Mononuclear cell (primary cell): Measurements from ENCODE around the gene SH2D2A. TPM values are rescaled to one million over a fixed set of nuclear protein-coding genes. Genes with fewer than 3 reads are reported as not detected.

ENCODE experiments used
- H3K27me3 ChIP-seq: 2 replicates; pipeline ENCODE4 v1.6.0; 2011; ENCODE audit warnings: low read length, control low read depth; ENCODE audit not compliant: insufficient read depth
- H3K4me1 ChIP-seq: 2 replicates; pipeline ENCODE4 v1.5.1; 2011; ENCODE audit warnings: mild to moderate bottlenecking, low read length, control low read depth; ENCODE audit not compliant: insufficient read depth
- H3K4me3 ChIP-seq: 2 replicates; pipeline ENCODE4 v1.5.1; 2011; ENCODE audit warnings: mild to moderate bottlenecking, low read length, moderate library complexity
- H3K9me3 ChIP-seq: 2 replicates; pipeline ENCODE4 v1.5.1; 2011; ENCODE audit warnings: low read depth, mild to moderate bottlenecking, control low read depth, low read length
- total RNA-seq: library from RNA; depleted of rRNA; stranded (reverse); fragments of >200 nt; gene quantifications from one replicate; pipeline ENCODE4 v1.2.3, GENCODE V29; 2012

SH2D2A gene
- total RNA-seq = 19.1 TPM

DNA sequence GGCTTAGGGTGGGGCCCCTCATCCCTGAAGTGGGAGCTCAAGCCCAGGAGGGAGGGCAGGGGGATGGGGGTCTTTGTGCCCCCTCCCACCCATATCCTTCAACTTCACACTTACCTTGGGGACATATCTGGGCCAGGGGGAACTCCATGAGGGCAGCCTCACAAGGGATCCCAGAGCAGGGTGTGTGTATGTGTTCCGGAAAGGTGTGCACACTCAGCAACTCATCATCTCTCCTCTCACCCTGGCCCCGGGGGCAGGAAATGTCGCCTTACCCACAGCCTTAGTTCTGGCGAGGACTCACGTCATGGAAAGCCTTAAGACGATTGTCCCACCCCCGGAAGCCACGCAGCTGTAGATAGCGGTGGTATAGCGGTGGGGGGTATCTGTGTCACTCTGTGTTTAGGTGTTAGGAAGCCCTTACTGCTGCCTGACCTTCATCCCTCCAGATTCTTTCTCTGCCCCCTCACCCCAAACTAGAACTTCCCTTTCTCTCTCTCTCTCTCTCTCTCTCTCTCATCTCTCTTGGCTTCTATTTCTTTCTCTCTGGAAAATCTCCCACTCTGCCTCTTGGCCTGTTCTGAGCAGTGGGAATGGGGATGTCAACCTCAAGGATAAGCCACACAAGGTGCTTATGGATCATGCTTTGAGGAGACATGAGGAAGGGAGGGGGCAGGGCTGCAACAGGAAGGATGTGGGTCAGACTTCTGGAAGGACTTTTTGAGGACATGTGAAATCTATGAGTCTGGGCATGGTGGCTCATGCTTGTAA lies at the start of gene SH2D2A:
TSS of gene SH2D2A (minus strand) at position 288 of the 768 bp plus-strand sequence. CDS start at position 148, 140 bp downstream.
- Histone ChIP-seq H3K27me3 (no peaks in the 10 kb centered on the region), H3K4me3 (peak within 1 kb of the TSS; percentile 41), H3K4me1 (peaks cover 58% of the 10 kb centered on the region), H3K9me3 (no peaks in the 10 kb centered on the region)

DNA sequence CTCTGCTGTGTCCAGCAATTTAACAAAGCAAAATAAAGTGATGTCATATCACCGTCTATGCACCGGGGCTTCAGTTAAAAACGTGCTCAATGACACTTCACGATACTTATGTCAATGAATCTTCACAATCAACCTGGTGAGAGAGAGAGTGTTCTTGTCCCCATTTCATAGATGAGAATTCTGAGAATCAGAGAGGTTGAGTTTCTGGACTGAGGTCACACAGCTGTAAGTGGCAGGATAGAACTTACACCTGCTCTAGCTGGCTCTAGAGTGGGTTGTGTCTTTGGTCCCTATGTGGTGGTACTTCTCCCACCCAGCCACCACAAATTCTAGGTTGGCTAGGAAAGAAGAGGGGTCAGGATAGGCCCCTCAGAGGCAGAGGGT lies 49.2 kb upstream of the SH2D2A start:
- peaks cover 7% of the 10 kb centered on the region for H3K4me1 ChIP-seq
- no peak overlapping the region for H3K4me3 ChIP-seq
- H3K27me3 ChIP-seq = peaks cover 26% of the 10 kb centered on the region
- H3K9me3 ChIP-seq = no peaks in the 10 kb centered on the region

DNA sequence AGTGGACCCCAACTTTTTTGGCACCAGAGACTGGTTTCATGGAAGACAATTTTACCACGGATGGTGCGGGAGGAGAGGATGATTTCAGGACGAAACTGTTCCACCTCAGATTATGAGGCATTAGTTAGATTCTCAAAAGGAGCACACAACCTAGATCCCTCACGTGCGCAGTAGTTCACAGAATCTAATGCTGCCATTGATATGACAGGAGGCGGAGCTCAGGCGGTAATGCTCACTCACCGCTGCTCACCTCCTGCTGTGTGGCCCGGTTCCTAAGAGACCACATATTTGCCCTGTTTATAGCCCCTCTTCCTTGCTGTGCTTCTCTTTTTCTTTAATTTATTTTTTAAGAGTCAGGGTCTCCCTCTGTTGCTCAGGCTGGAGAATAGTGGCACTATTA lies 48.6 kb upstream of the SH2D2A start:
- Histone ChIP-seq H3K9me3 (no peaks in the 10 kb centered on the region), H3K27me3 (peaks cover 29% of the 10 kb centered on the region), H3K4me1 (peaks cover 10% of the 10 kb centered on the region), H3K4me3 (no peak overlapping the region)

DNA sequence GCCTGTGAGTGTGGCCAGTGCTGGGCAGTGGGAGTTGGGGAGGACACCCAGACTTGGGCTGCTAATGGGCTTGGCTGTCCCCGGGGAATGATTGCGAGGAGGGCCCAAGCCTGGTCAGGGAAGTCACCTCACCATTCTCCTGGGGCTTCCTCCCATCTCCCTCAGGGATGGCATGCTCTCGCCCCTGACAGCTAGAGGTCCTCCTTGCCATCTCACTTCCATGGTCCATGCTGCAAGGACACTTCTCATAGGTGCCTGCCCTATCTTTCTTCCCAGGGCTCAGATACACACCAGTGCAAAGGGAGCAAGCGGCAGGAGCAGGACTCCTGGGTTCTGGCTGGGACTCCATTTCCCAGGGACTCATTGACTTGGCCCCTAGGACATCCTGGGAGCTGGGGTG lies 48.1 kb upstream of the SH2D2A start:
- peaks cover 34% of the 10 kb centered on the region for H3K27me3 ChIP-seq
- no peak overlapping the region for H3K4me3 ChIP-seq
- H3K9me3 ChIP-seq = no peaks in the 10 kb centered on the region
- peaks cover 15% of the 10 kb centered on the region for H3K4me1 ChIP-seq

DNA sequence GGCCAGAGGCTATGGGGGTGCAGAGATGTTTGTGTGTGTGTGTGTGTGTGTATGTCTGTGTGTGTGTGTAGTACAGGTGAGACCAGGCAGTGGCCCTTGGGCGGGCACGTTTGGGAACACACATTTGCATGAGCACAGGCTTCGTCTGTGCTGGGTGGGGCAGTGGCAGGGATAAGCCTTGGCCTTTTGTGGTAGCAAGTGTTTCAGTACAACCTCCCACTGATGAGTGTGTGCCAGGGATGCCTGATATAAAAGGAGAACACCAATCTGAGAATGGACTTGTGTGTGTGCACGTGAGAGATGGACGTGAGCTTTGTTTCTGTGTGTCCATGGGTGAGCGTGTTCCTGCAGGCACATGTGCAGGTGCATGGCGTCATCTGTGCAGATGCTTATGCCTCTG lies 47.0 kb upstream of the SH2D2A start:
- H3K27me3 ChIP-seq = peaks cover 44% of the 10 kb centered on the region
- peaks cover 23% of the 10 kb centered on the region for H3K4me1 ChIP-seq
- no peak overlapping the region for H3K4me3 ChIP-seq
- no peaks in the 10 kb centered on the region for H3K9me3 ChIP-seq

- Histone ChIP-seq H3K27me3 (peaks cover 49% of the 10 kb centered on the region), H3K4me1 (peaks cover 23% of the 10 kb centered on the region), H3K9me3 (no peaks in the 10 kb centered on the region), H3K4me3 (no peak overlapping the region)
Measured at GRCh38 chr1:156862997-156863599, 46.5 kb upstream of the SH2D2A start.

DNA sequence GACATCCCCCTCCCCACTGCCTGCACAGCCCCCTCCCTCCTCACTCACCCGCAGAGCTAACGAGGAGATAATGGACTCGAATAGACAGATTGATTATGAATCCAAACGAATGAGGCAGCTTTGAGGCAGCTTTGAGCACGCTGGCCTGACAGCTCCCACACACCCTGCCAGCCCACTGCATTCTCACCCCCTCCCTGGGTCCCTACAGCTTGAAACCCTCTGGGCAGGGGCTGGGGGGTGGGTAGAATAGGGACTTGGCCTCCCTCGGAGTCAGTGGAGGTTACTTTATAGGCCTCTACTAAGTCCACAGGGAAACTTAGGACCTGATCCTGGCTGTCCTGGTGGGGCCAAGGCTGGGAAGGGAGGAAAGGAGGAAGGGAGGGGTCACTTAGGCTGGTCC lies 45.9 kb upstream of the SH2D2A start:
- H3K4me1 ChIP-seq = peaks cover 23% of the 10 kb centered on the region
- H3K4me3 ChIP-seq = no peak overlapping the region
- peaks cover 53% of the 10 kb centered on the region for H3K27me3 ChIP-seq
- H3K9me3 ChIP-seq = no peaks in the 10 kb centered on the region

- no peaks in the 10 kb centered on the region for H3K9me3 ChIP-seq
- peaks cover 57% of the 10 kb centered on the region for H3K27me3 ChIP-seq
- H3K4me1 ChIP-seq = peaks cover 20% of the 10 kb centered on the region
- no peak within 1 kb of the TSS for H3K4me3 ChIP-seq
Measured at GRCh38 chr1:156860628-156861423, 44.2 kb upstream of the SH2D2A start, which contains the start of gene NTRK1. Gene NTRK1, plus strand, starts transcription at chr1:156860865. Its CDS starts 70 bp downstream, at chr1:156860935.

GRCh38 chr1:156860113-156860627 lies 43.5 kb upstream of the SH2D2A start:
- H3K4me3 ChIP-seq = no peak overlapping the region
- H3K9me3 ChIP-seq = no peaks in the 10 kb centered on the region
- peaks cover 54% of the 10 kb centered on the region for H3K27me3 ChIP-seq
- peaks cover 20% of the 10 kb centered on the region for H3K4me1 ChIP-seq

- Histone ChIP-seq H3K27me3 (peaks cover 54% of the 10 kb centered on the region), H3K4me3 (no peak overlapping the region), H3K9me3 (no peaks in the 10 kb centered on the region)
Measured at GRCh38 chr1:156859523-156860112, 43.0 kb upstream of the SH2D2A start.

GRCh38 chr1:156858959-156859522 lies 42.4 kb upstream of the SH2D2A start, which contains the start of gene INSRR:
Gene INSRR, minus strand, starts transcription at chr1:156859117. Its CDS starts 496 bp downstream, at chr1:156858621.
- no peaks in the 10 kb centered on the region for H3K9me3 ChIP-seq
- H3K4me1 ChIP-seq = peaks cover 20% of the 10 kb centered on the region
- H3K4me3 ChIP-seq = no peak within 1 kb of the TSS
- peaks cover 54% of the 10 kb centered on the region for H3K27me3 ChIP-seq

More at GRCh38 chr1:156859523-156860112, 43.0 kb upstream of the SH2D2A start:
- H3K4me1 ChIP-seq = peaks cover 20% of the 10 kb centered on the region

- Histone ChIP-seq H3K4me3 (no peak overlapping the region), H3K4me1 (peaks cover 20% of the 10 kb centered on the region), H3K9me3 (no peaks in the 10 kb centered on the region), H3K27me3 (peaks cover 54% of the 10 kb centered on the region)
Measured at GRCh38 chr1:156858555-156858956, 41.9 kb upstream of the SH2D2A start.

DNA sequence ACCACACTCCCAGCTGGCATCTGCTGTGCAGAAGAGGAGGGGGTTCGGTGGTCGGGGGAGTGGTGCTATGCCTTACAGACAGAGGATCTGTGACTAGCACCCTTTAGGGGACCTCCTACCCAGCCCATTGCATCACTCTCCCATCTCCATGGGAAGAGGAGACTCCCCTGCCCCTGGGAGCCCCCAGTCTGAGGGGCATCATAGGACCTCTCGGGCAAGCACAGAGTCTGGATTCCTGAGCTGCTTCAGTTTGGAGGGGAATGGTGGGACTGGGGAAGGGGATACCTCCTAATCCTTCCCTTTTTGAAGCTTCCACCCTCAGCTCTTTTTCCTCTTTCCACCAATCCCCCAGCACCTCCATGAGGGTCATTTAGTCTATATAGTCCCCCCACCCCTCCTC lies 40.9 kb upstream of the SH2D2A start:
- Histone ChIP-seq H3K9me3 (no peaks in the 10 kb centered on the region), H3K27me3 (peaks cover 48% of the 10 kb centered on the region), H3K4me3 (no peak overlapping the region), H3K4me1 (peaks cover 20% of the 10 kb centered on the region)

DNA sequence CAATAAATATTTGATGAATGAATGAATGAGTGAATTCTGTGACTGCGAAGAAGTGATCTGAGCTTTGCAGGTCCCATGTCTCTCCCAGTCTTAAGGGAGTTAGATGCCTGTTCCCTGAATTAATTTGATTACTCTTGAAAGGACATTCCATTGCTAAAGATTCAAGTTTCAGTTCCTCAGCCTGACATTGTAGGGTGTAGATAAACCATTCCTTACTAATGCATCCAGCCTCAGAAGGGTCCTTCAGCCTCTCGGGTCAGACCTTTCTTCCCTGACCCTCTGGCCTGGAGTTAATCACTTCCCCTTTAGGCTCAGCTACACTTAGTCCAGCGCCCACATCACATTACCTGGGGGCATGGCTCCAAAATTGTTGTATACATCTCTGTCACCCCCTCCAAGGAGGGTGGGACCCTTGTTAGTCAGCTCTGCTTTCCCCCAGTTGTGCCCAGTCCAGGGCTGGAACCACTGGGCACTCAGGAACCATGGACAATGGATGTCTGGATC lies 39.7 kb upstream of the SH2D2A start:
- peaks cover 36% of the 10 kb centered on the region for H3K27me3 ChIP-seq
- H3K4me3 ChIP-seq = no peak overlapping the region
- no peaks in the 10 kb centered on the region for H3K9me3 ChIP-seq
- peaks cover 20% of the 10 kb centered on the region for H3K4me1 ChIP-seq
